B cell (primary cell): ENCODE measurements around the gene CHD5. TPM values are rescaled to one million over a fixed set of nuclear protein-coding genes. Genes with fewer than 3 reads are reported as not detected.

ENCODE experiments used
- ATAC-seq: fragments of 200-7000 bp; cut with Tn5 transposase; one replicate; pipeline ENCODE4 v1.10.0; 2021; ENCODE audit warnings: low read depth, mild to moderate bottlenecking, moderate number of reproducible peaks, moderate library complexity
- CTCF ChIA-PET: fragments of 350-600 bp; sonication (Branson Sonifier 250); formaldehyde crosslinking; loops from one replicate; lab custom pipeline; 2021; ENCODE audit warnings: antibody characterized with exemption, inconsistent platforms; lab: Charles Lee
- POLR2A ChIA-PET: fragments of 350-600 bp; sonication (Branson Sonifier 250); formaldehyde crosslinking; loops from one replicate; lab custom pipeline; 2021; ENCODE audit warnings: antibody characterized with exemption; lab: Charles Lee
- DNase-seq: peaks from one replicate; pipeline ENCODE4 v3.0.0; 2013
- H2AFZ ChIP-seq: 2 replicates; pipeline ENCODE4 v1.6.1; 2012; ENCODE audit warnings: mild to moderate bottlenecking, low read depth, low read length; ENCODE audit not compliant: insufficient read depth, poor library complexity, severe bottlenecking
- H3K27ac ChIP-seq, 2 donors: 1 replicate in 1 of 2; 2 replicates in 1 of 2; pipeline ENCODE4 v1.5.1; 2012 to 2013; ENCODE audit warnings: low read length in 2 of 2, mild to moderate bottlenecking in 2 of 2, moderate library complexity in 1 of 2
- H3K27me3 ChIP-seq, 4 experiments: fragments of 200-600 bp in 1 of 4; sonication (generic) in 1 of 4; replicated peaks in 1 of 4; 1 replicate in 2 of 4; 2 replicates in 2 of 4; pipeline versions ENCODE4 v1.6.1 to v1.7.0; 2013 to 2016; ENCODE audit warnings: low read length in 3 of 4, mild to moderate bottlenecking in 2 of 4, mixed read lengths in 1 of 4, moderate library complexity in 1 of 4; ENCODE audit not compliant: insufficient read depth in 4 of 4, control insufficient read depth in 3 of 4; ENCODE audit errors: control extremely low read depth in 1 of 4
- H3K36me3 ChIP-seq, 2 experiments: replicated peaks in 1 of 2; 1 replicate in 1 of 2; 2 replicates in 1 of 2; pipeline versions ENCODE4 v1.6.1 to v1.7.1; 2013; ENCODE audit warnings: low read length in 1 of 2; ENCODE audit not compliant: insufficient read depth in 2 of 2, control insufficient read depth in 1 of 2; ENCODE audit errors: control extremely low read depth in 1 of 2, extremely low read depth in 1 of 2
- H3K4me1 ChIP-seq, 2 donors: fragments of 200-600 bp in 1 of 2; sonication (generic) in 1 of 2; 1 replicate in 1 of 2; 2 replicates in 1 of 2; pipeline versions ENCODE4 v1.5.1 to v1.6.1; 2013 to 2017; ENCODE audit warnings: low read length in 2 of 2; ENCODE audit not compliant: control insufficient read depth in 2 of 2, insufficient read depth in 2 of 2
- H3K4me2 ChIP-seq: replicated peaks from 2 replicates; pipeline ENCODE3; 2012; ENCODE audit warnings: mild to moderate bottlenecking, low read depth, low read length; ENCODE audit not compliant: poor library complexity, severe bottlenecking
- H3K4me3 ChIP-seq, 5 experiments: fragments of 200-600 bp in 1 of 5; sonication (generic) in 1 of 5; 1 replicate in 3 of 5; 2 replicates in 2 of 5; pipeline versions ENCODE4 v1.5.1 to v1.7.0; 2011 to 2016; ENCODE audit warnings: low read length in 4 of 5, mild to moderate bottlenecking in 4 of 5, low read depth in 2 of 5, control low read depth in 1 of 5, moderate library complexity in 1 of 5; ENCODE audit not compliant: insufficient read depth in 1 of 5; ENCODE audit errors: control extremely low read depth in 1 of 5, extremely low read depth in 1 of 5
- H3K79me2 ChIP-seq: fragments of 200-600 bp; sonication (generic); one replicate; pipeline ENCODE4 v1.6.0; 2016; ENCODE audit warnings: low read length; ENCODE audit not compliant: control insufficient read depth, insufficient read depth
- H3K9ac ChIP-seq: fragments of 200-600 bp; sonication (generic); 2 replicates; pipeline ENCODE4 v1.6.1; 2017; ENCODE audit warnings: mild to moderate bottlenecking, low read length, moderate library complexity
- H3K9me3 ChIP-seq, 3 donors: one replicate each; pipeline versions ENCODE4 v1.6.1 to v1.7.1; 2013; ENCODE audit warnings: low read length in 2 of 3; ENCODE audit not compliant: control insufficient read depth in 2 of 3, insufficient read depth in 1 of 3; ENCODE audit errors: control extremely low read depth in 1 of 3
- H4K20me1 ChIP-seq: 2 replicates; pipeline ENCODE4 v1.6.0; 2012; ENCODE audit warnings: mild to moderate bottlenecking, low read length; ENCODE audit not compliant: insufficient read depth, control insufficient read depth, poor library complexity, severe bottlenecking
- H3K27ac Mint-ChIP-seq: one replicate; pipeline ENCODE4 v1.8.0; 2021; ENCODE audit warnings: mixed read lengths
- H3K27me3 Mint-ChIP-seq: one replicate; pipeline ENCODE4 v1.8.0; 2021; ENCODE audit warnings: mixed read lengths
- H3K4me1 Mint-ChIP-seq: one replicate; pipeline ENCODE4 v1.8.0; 2021; ENCODE audit warnings: mixed read lengths
- H3K4me3 Mint-ChIP-seq: one replicate; pipeline ENCODE4 v1.8.0; 2021; ENCODE audit warnings: mixed read lengths
- H3K9me3 Mint-ChIP-seq: one replicate; pipeline ENCODE4 v1.8.0; 2022; ENCODE audit warnings: mixed read lengths; ENCODE audit not compliant: insufficient read depth
- EZH2 ChIP-seq: IDR thresholded peaks from 2 replicates; pipeline ENCODE4 v1.6.1; 2012; ENCODE audit warnings: borderline replicate concordance, low read depth, mild to moderate bottlenecking, moderate library complexity, low read length; ENCODE audit not compliant: insufficient read depth, poor library complexity, severe bottlenecking
- WGBS: methylation state at CpG from one replicate; pipeline ENCODE4 v1.1.5; 2013; ENCODE audit warnings: missing lambda C conversion rate; ENCODE audit not compliant: insufficient coverage; 5-methylcytosine and 5-hydroxymethylcytosine counted together
- intact Hi-C: fragments of 100-400 bp; cut with micrococcal nuclease; formaldehyde crosslinking; loops from one replicate; pipeline ENCODE4 v1.10.0; 2022
- polyA plus RNA-seq: library from polyadenylated mRNA; depleted of rRNA; stranded (reverse); fragments of >200 nt; gene quantifications from 2 replicates; pipeline ENCODE4 v1.2.3, GENCODE V29; 2012
- total RNA-seq, 2 donors: library from RNA; stranded (reverse); fragments of 120-200 nt in 1 of 2; gene quantifications; 1 replicate in 1 of 2; 2 replicates in 1 of 2; pipeline versions ENCODE4 v1.2.3 to v1.2.4, GENCODE V29; 2013 to 2022
- TF ChIP-seq, protein P1 (sequence below): fragments of 200-600 bp; IDR thresholded peaks from one replicate; pipeline ENCODE4 v1.8.0; 2022; ENCODE audit warnings: antibody characterized with exemption, mild to moderate bottlenecking

Gene CHD5
- total and polyA plus RNA-seq, 2 donors (not counting 1 experiment from before 2014, with no cell fraction given) = 0.18 to 0.20 TPM

DNA sequence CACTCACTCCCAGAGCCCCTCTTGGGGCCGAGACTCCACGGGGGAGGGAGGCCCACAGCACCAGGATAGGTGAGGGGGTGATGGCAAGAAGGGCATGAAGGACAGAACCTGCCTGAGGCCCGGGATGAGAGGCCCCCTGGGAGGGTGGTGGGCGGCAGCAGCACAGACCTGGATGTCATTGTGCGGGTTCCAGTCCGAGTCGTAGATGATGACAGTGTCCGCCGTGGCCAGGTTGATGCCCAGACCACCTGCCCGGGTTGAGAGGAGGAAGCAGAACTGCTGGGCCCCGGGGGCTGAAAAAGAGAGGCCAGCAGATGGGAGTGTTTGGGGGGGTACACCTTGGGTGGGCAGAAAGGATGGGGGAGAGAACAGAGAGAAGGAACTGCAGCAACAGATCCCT is 50.1 kb downstream of the CHD5 start:
- DNase-seq (no peak), ATAC-seq (no peak)
- H3K79me2 ChIP-seq = no peaks in the 10 kb centered on the region
- no peaks in the 10 kb centered on the region for H3K4me1 ChIP-seq
- no peak overlapping the region for H3K4me2 ChIP-seq
- peaks cover 3% of the 10 kb centered on the region for H3K4me1 Mint-ChIP-seq
- 82% methylated on average over 11 of the region's 11 CpGs for WGBS
- no peak overlapping the region for H3K4me3 Mint-ChIP-seq
- intact Hi-C loops = no loop called here
- peaks cover 0 to 29% (median 0%) of the 10 kb centered on the region in 3 donors for H3K9me3 ChIP-seq
- H3K4me3 ChIP-seq = no peak overlapping the region
- H3K27me3 ChIP-seq = peaks cover 0 to 8% (median 0%) of the 10 kb centered on the region in 4 experiments
- H3K9me3 Mint-ChIP-seq = peaks cover 8% of the 10 kb centered on the region
- TF ChIP-seq, protein P1, sequence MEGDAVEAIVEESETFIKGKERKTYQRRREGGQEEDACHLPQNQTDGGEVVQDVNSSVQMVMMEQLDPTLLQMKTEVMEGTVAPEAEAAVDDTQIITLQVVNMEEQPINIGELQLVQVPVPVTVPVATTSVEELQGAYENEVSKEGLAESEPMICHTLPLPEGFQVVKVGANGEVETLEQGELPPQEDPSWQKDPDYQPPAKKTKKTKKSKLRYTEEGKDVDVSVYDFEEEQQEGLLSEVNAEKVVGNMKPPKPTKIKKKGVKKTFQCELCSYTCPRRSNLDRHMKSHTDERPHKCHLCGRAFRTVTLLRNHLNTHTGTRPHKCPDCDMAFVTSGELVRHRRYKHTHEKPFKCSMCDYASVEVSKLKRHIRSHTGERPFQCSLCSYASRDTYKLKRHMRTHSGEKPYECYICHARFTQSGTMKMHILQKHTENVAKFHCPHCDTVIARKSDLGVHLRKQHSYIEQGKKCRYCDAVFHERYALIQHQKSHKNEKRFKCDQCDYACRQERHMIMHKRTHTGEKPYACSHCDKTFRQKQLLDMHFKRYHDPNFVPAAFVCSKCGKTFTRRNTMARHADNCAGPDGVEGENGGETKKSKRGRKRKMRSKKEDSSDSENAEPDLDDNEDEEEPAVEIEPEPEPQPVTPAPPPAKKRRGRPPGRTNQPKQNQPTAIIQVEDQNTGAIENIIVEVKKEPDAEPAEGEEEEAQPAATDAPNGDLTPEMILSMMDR = no peak
- no peak for TF ChIP-seq EZH2
- H3K9ac ChIP-seq = no peak overlapping the region
- H3K27me3 Mint-ChIP-seq = peaks cover 10% of the 10 kb centered on the region
- ChIA-PET CTCF (no interaction called here), POLR2A (no interaction called here)
- H4K20me1 ChIP-seq = no peaks in the 10 kb centered on the region
- H3K27ac ChIP-seq = no peak overlapping the region
- no peak overlapping the region for H3K27ac Mint-ChIP-seq
- no peak overlapping the region for H2AFZ ChIP-seq
- no peaks in the 10 kb centered on the region for H3K36me3 ChIP-seq

DNA sequence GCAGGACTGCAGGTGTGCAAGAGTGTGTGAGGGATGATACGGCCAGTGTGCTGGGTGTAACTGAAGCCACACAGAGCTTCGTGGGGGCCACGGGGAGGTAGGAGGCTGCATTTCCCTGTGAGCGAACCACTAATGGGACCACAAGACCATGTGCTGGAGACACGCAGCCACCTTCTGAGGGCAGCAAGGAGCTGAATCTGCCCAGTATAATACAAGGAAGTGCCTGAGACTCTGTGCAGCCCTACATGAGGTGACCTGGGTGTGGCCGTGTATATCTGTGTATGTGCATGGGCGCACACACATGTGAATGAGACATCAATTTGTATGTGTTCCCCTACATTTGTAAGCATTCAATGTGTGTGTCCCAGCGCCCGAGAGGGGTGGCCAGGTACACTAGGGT is 50.8 kb downstream of the CHD5 start:
- Histone ChIP-seq H3K4me2 (no peak overlapping the region), H3K27me3 (peaks cover 0 to 8% (median 0%) of the 10 kb centered on the region in 4 experiments), H3K4me1 (no peaks in the 10 kb centered on the region), H3K79me2 (no peaks in the 10 kb centered on the region), H3K4me3 (no peak overlapping the region), H3K9me3 (peaks cover 0 to 23% (median 0%) of the 10 kb centered on the region in 3 donors), H3K27ac (no peak overlapping the region), H3K9ac (no peak overlapping the region), H2AFZ (no peak overlapping the region), H3K36me3 (no peaks in the 10 kb centered on the region), H4K20me1 (no peaks in the 10 kb centered on the region)
- H3K9me3 Mint-ChIP-seq = peaks cover 8% of the 10 kb centered on the region
- H3K27me3 Mint-ChIP-seq = peaks cover 10% of the 10 kb centered on the region
- intact Hi-C loops = no loop called here
- H3K4me3 Mint-ChIP-seq = no peak overlapping the region
- 75% methylated on average over 7 of the region's 9 CpGs for whole genome bisulfite sequencing
- TF ChIP-seq, protein P1 = no peak
- TF ChIP-seq EZH2 = no peak
- no peak for DNase-seq
- CTCF ChIA-PET = no interaction called here
- ATAC-seq = no peak
- peaks cover 3% of the 10 kb centered on the region for H3K4me1 Mint-ChIP-seq
- H3K27ac Mint-ChIP-seq = no peak overlapping the region
- POLR2A ChIA-PET = no interaction called here
